Measurements from ENCODE around the gene NRG3.

NRG3 gene

GRCh38 chr10:81961451-81962184 lies 86.6 kb downstream of the NRG3 start (continued):
- TF ChIP-seq POU6F1 (CRISPR knock-in tag; IDR thresholded peaks at IDR 0.05; ENCODE audit: borderline replicate concordance, low read depth) (no peak), TCF4 (CRISPR knock-in tag; IDR thresholded peaks at IDR 0.05; ENCODE audit: borderline replicate concordance) (no peak)

GRCh38 chr10:81963606-81964005 lies 88.6 kb downstream of the NRG3 start:
- no peak for ATAC-seq
- TF ChIP-seq CSDC2 (CRISPR knock-in tag; IDR thresholded peaks at IDR 0.05) (no peak), TCF4 (CRISPR knock-in tag; IDR thresholded peaks at IDR 0.05; ENCODE audit: borderline replicate concordance) (no peak), TSHZ2 (CRISPR knock-in tag; IDR thresholded peaks at IDR 0.05) (no peak), POU6F1 (CRISPR knock-in tag; IDR thresholded peaks at IDR 0.05; ENCODE audit: borderline replicate concordance, low read depth) (no peak), SNAI2 (CRISPR knock-in tag; IDR thresholded peaks at IDR 0.05) (no peak), TOX (CRISPR knock-in tag; IDR thresholded peaks at IDR 0.05; ENCODE audit: borderline replicate concordance) (no peak), CREB5 (CRISPR knock-in tag; IDR thresholded peaks at IDR 0.05; ENCODE audit: low read depth) (no peak), RARB (CRISPR knock-in tag; IDR thresholded peaks at IDR 0.05) (no peak), BACH2 (CRISPR knock-in tag; IDR thresholded peaks at IDR 0.05; ENCODE audit: borderline replicate concordance) (no peak)

- TF ChIP-seq TCF4 (CRISPR knock-in tag; IDR thresholded peaks at IDR 0.05; ENCODE audit: borderline replicate concordance) (no peak), CREB5 (CRISPR knock-in tag; IDR thresholded peaks at IDR 0.05; ENCODE audit: low read depth) (no peak), CSDC2 (CRISPR knock-in tag; IDR thresholded peaks at IDR 0.05) (no peak), TOX (CRISPR knock-in tag; IDR thresholded peaks at IDR 0.05; ENCODE audit: borderline replicate concordance) (no peak), SNAI2 (CRISPR knock-in tag; IDR thresholded peaks at IDR 0.05) (no peak), ZNF8 (CRISPR knock-in tag; IDR thresholded peaks at IDR 0.05) (no peak)
- ATAC-seq: no peak
Observed at GRCh38 chr10:81967716-81968115, 92.7 kb downstream of the NRG3 start.

- no peak for TF ChIP-seq ZC3H10 (CRISPR knock-in tag; IDR thresholded peaks at IDR 0.05)
- no peak for TF ChIP-seq TSHZ2 (CRISPR knock-in tag; IDR thresholded peaks at IDR 0.05)
- ATAC-seq: no peak
Observed at GRCh38 chr10:81969136-81969535, 94.1 kb downstream of the NRG3 start.
